Keratinocyte (primary cell): ENCODE measurements around the gene TMEM237. TPM values are rescaled to one million over a fixed set of nuclear protein-coding genes. Genes with fewer than 3 reads are reported as not detected.

ENCODE experiments used
- DNase-seq: peaks from one replicate; pipeline ENCODE4 v3.0.0-alpha.2; 2011; ENCODE audit warnings: low read depth, missing footprints, low spot score
- FAIRE-seq: peaks from 2 replicates; lab custom pipeline; 2011; peaks lifted over from hg19 to GRCh38; lab: Jason Lieb, UNC
- H2AFZ ChIP-seq: 2 replicates; pipeline ENCODE4 v1.6.0; 2012; ENCODE audit warnings: low read length, control low read depth, inconsistent platforms; ENCODE audit not compliant: control insufficient read depth
- H3K27ac ChIP-seq: 2 replicates; pipeline ENCODE4 v1.5.1; 2011; ENCODE audit warnings: low read length; ENCODE audit not compliant: control insufficient read depth, insufficient read depth
- H3K27me3 ChIP-seq: 3 replicates; pipeline ENCODE4 v1.6.0; 2011; ENCODE audit warnings: low read length; ENCODE audit not compliant: control insufficient read depth, insufficient read depth; ENCODE audit errors: extremely low read depth
- H3K36me3 ChIP-seq, 2 experiments: 2 replicates in 1 of 2; 3 replicates in 1 of 2; pipeline ENCODE4 v1.5.1; 2011; ENCODE audit warnings: low read length in 2 of 2, mild to moderate bottlenecking in 1 of 2; ENCODE audit not compliant: control insufficient read depth in 2 of 2, insufficient read depth in 2 of 2; ENCODE audit errors: extremely low read depth in 1 of 2
- H3K4me1 ChIP-seq: 3 replicates; pipeline ENCODE4 v1.5.1; 2011; ENCODE audit warnings: low read length; ENCODE audit not compliant: control insufficient read depth, insufficient read depth; ENCODE audit errors: extremely low read depth
- H3K4me2 ChIP-seq: 3 replicates; pipeline ENCODE4 v1.6.0; 2011; ENCODE audit warnings: low read depth, low read length; ENCODE audit not compliant: control insufficient read depth, insufficient read depth; ENCODE audit errors: extremely low read depth
- H3K4me3 ChIP-seq, 3 experiments: fragments of 200-600 bp in 1 of 3; sonication (generic) in 1 of 3; 2 replicates in 2 of 3; 3 replicates in 1 of 3; pipeline ENCODE4 v1.5.1; 2011 to 2016; ENCODE audit warnings: low read length in 3 of 3, mild to moderate bottlenecking in 3 of 3, control low read depth in 2 of 3, inconsistent platforms in 1 of 3, low read depth in 1 of 3, mixed read lengths in 1 of 3, mixed run types in 1 of 3, moderate library complexity in 1 of 3; ENCODE audit not compliant: control insufficient read depth in 2 of 3, insufficient read depth in 2 of 3; ENCODE audit errors: extremely low read depth in 1 of 3
- H3K79me2 ChIP-seq: 2 replicates; pipeline ENCODE4 v1.6.0; 2012; ENCODE audit warnings: low read length; ENCODE audit not compliant: control insufficient read depth, insufficient read depth
- H3K9ac ChIP-seq: 3 replicates; pipeline ENCODE4 v1.6.0; 2011; ENCODE audit warnings: low read length; ENCODE audit not compliant: control insufficient read depth, insufficient read depth; ENCODE audit errors: extremely low read depth
- H3K9me1 ChIP-seq: 3 replicates; pipeline ENCODE4 v1.6.0; 2011; ENCODE audit warnings: low read length; ENCODE audit not compliant: control insufficient read depth, insufficient read depth; ENCODE audit errors: extremely low read depth
- H3K9me3 ChIP-seq: 2 replicates; pipeline ENCODE4 v1.5.1; 2012; ENCODE audit warnings: low read depth, low read length; ENCODE audit not compliant: control insufficient read depth
- H4K20me1 ChIP-seq: 3 replicates; pipeline ENCODE4 v1.6.0; 2011; ENCODE audit warnings: low read length; ENCODE audit not compliant: control insufficient read depth, insufficient read depth; ENCODE audit errors: extremely low read depth
- EZH2 ChIP-seq: IDR thresholded peaks from one replicate; pipeline ENCODE4 v1.6.1; 2012; ENCODE audit warnings: inconsistent platforms, mild to moderate bottlenecking, low read length, moderate library complexity
- dilution Hi-C: fragments of 300-500 bp; cut with MboI; formaldehyde crosslinking; loops from one replicate; pipeline ENCODE4 v1.7.0; 2020; ENCODE audit warnings: low sequenced_read_pairs; ENCODE audit not compliant: extremely low pct_ligation_motif_present
- polyA plus RNA-seq, 5 experiments: library from polyadenylated mRNA; depleted of rRNA in 3 of 5; stranded (reverse) in 3 of 5; stranded (forward) in 1 of 5; unstranded in 1 of 5; fragments of >200 nt; gene quantifications; 1 replicate in 1 of 5; 2 replicates in 3 of 5; 3 replicates in 1 of 5; pipeline versions ENCODE4 v1.2.1 to v1.2.3, GENCODE V29; 2011 to 2012; ENCODE audit warnings: missing spikeins in 2 of 5, low read depth in 1 of 5, low replicate concordance in 1 of 5
- small RNA-seq, 3 experiments: library from RNA; depleted of rRNA; stranded (forward); fragments of <200 nt; gene quantifications; one replicate each; pipeline ENCODE3, GENCODE V24; 2012; ENCODE audit warnings: low read depth in 3 of 3, low replicate concordance in 1 of 3; ENCODE audit not compliant: insufficient read length in 3 of 3
- TF ChIP-seq, protein P1 (sequence below), 3 experiments: IDR thresholded peaks in 1 of 3; conservative IDR thresholded peaks in 1 of 3; optimal IDR thresholded peaks in 1 of 3; 2 replicates in 2 of 3; 3 replicates in 1 of 3; pipeline versions ENCODE3 to v1.5.1; 2011; ENCODE audit warnings: low read length in 3 of 3, mild to moderate bottlenecking in 3 of 3, moderate library complexity in 2 of 3, control low read depth in 1 of 3, inconsistent platforms in 1 of 3; ENCODE audit not compliant: insufficient read depth in 2 of 3; ENCODE audit errors: extremely low read depth in 1 of 3

The TMEM237 gene
- polyA plus RNA-seq, 1 donor (not counting 4 experiments of a cell fraction or from before 2014, with no cell fraction given): 49.6 TPM

DNA sequence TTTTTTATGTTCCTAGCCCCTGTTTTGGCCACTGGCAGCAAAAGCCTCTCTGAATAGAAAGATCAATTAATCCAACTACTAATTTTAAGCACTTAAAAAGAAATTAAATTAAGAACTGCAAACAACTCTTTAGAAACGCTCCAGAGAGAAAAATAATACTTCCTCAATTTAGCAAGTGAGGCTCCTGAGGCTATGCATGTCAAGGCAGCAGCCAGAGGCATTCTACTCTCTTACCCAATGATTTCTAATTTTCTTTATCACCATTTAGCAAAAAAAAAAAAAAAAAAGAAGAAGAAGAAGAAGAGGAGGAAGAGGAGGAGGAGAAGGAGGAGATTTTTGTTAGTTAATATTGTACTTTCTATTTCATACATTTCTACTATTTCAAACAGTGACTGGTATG, 68.5 kb downstream of the TMEM237 start:
- Histone ChIP-seq H3K9ac (no peak overlapping the region), H3K79me2 (no peaks in the 10 kb centered on the region), H3K9me3 (no peaks in the 10 kb centered on the region), H3K27ac (no peak overlapping the region), H3K27me3 (no peaks in the 10 kb centered on the region), H4K20me1 (no peaks in the 10 kb centered on the region), H3K4me3 (no peak overlapping the region), H3K4me2 (no peak overlapping the region), H3K9me1 (no peaks in the 10 kb centered on the region), H3K36me3 (no peaks in the 10 kb centered on the region), H2AFZ (no peak overlapping the region), H3K4me1 (no peaks in the 10 kb centered on the region)
- dilution Hi-C loops: no loop called here
- FAIRE-seq (no peak), DNase-seq (no peak)
- no peak for TF ChIP-seq EZH2
- TF ChIP-seq, protein P1, sequence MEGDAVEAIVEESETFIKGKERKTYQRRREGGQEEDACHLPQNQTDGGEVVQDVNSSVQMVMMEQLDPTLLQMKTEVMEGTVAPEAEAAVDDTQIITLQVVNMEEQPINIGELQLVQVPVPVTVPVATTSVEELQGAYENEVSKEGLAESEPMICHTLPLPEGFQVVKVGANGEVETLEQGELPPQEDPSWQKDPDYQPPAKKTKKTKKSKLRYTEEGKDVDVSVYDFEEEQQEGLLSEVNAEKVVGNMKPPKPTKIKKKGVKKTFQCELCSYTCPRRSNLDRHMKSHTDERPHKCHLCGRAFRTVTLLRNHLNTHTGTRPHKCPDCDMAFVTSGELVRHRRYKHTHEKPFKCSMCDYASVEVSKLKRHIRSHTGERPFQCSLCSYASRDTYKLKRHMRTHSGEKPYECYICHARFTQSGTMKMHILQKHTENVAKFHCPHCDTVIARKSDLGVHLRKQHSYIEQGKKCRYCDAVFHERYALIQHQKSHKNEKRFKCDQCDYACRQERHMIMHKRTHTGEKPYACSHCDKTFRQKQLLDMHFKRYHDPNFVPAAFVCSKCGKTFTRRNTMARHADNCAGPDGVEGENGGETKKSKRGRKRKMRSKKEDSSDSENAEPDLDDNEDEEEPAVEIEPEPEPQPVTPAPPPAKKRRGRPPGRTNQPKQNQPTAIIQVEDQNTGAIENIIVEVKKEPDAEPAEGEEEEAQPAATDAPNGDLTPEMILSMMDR (optimal IDR thresholded peaks at IDR 0.05 in 1 of 3, IDR thresholded peaks at IDR 0.05 in 1 of 3, conservative IDR thresholded peaks at IDR 0.05 in 1 of 3; ENCODE audit: extremely low read depth in 1 of 3, insufficient read depth in 2 of 3, low read length in 3 of 3): no peak

DNA sequence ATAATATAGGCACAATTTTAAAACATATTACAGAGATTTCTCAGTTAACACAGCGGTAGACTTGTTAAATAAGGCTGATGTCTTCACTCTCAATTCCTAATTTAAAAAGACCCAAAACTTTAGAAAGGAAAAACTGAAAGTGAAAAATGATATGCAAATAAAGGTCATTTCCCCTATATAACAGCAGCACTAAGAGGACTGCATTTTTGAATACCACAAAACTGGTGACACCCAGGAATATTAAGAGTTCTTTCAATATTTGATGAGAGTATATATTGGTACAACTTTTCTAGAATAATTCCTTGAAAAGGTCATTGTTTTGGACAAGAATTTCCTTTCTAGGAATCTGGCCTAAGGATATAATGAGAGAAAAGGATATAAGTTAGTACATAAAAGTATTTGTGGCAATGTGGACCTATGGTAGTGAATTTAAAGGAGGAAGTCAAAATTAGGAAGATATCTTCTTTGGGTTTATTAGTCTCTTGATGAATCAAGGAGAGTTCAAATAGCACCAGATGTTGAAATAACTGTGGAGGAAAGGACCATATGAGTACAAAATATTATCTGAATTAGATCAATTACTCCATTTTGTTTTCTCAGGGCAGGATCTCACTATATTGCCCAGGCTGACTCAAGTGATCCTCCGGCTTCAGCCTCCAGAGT, 70.3 kb downstream of the TMEM237 start:
- Histone ChIP-seq H3K4me2 (no peak overlapping the region), H3K4me1 (no peaks in the 10 kb centered on the region), H4K20me1 (no peaks in the 10 kb centered on the region), H2AFZ (no peak overlapping the region), H3K36me3 (no peaks in the 10 kb centered on the region), H3K27me3 (no peaks in the 10 kb centered on the region), H3K9ac (no peak overlapping the region), H3K9me3 (no peaks in the 10 kb centered on the region), H3K79me2 (no peaks in the 10 kb centered on the region), H3K4me3 (no peak overlapping the region), H3K9me1 (no peaks in the 10 kb centered on the region), H3K27ac (no peak overlapping the region)
- dilution Hi-C loops: no loop called here
- FAIRE-seq: no peak
- no peak for DNase-seq
- no peak for TF ChIP-seq EZH2
- TF ChIP-seq, protein P1 (optimal IDR thresholded peaks at IDR 0.05 in 1 of 3, IDR thresholded peaks at IDR 0.05 in 1 of 3, conservative IDR thresholded peaks at IDR 0.05 in 1 of 3; ENCODE audit: extremely low read depth in 1 of 3, insufficient read depth in 2 of 3, low read length in 3 of 3): no peak

Small RNA genes lying within 50 kb of the gene (small RNA-seq; reads per million reads assigned to genes)
- 0 reads per million in 3 experiments for gene RNU6-651P

Other genes with a start within 250 kb of the TMEM237 start
- 10.8 to 12.9 TPM (median 12.4 TPM) in 3 replicates for gene TRAK2, start 192.0 kb downstream of the TMEM237 start, polyA plus RNA-seq
- gene STRADB, start 191.8 kb downstream of the TMEM237 start, polyA plus RNA-seq: 6.3 to 14.6 TPM (median 11.1 TPM) in 3 replicates
- gene MPP4, start 55.1 kb upstream of the TMEM237 start, polyA plus RNA-seq: 0.27 to 0.63 TPM (median 0.42 TPM) in 3 replicates
- gene ALS2, start 137.4 kb upstream of the TMEM237 start, polyA plus RNA-seq: 21.3 to 25.8 TPM (median 23.4 TPM) in 3 replicates
- 0.35 to 1.4 TPM (median 0.96 TPM) in 3 replicates for gene CDK15, start 163.0 kb upstream of the TMEM237 start, polyA plus RNA-seq